Sigmoid colon (tissue), 4 donors: Measurements from ENCODE around the gene BLMH.

ENCODE experiments used
- CTCF ChIP-seq, 4 experiments: fragments of 450-650 bp in 3 of 4; fragments of 200-600 bp in 1 of 4; IDR thresholded peaks; one replicate each; pipeline ENCODE4 v1.5.1; 2016 to 2019; ENCODE audit warnings: antibody characterized with exemption in 4 of 4, mild to moderate bottlenecking in 3 of 4, moderate library complexity in 2 of 4
- EP300 ChIP-seq, 4 donors: sonication (generic); formaldehyde crosslinking; IDR thresholded peaks; one replicate each; pipeline ENCODE4 v1.6.1; 2017; ENCODE audit warnings: antibody characterized with exemption in 4 of 4
- POLR2A ChIP-seq, 2 donors: fragments of 450-650 bp; IDR thresholded peaks; one replicate each; pipeline ENCODE4 v1.6.1; 2016; ENCODE audit warnings: antibody characterized with exemption in 2 of 2, mild to moderate bottlenecking in 2 of 2, moderate library complexity in 2 of 2

GRCh38 chr17:30244853-30245385 lies 46.8 kb downstream of the BLMH start:
- no peak for TF ChIP-seq CTCF (IDR thresholded peaks at IDR 0.05)
- TF ChIP-seq EP300 (IDR thresholded peaks at IDR 0.05) = no peak
- TF ChIP-seq POLR2A (IDR thresholded peaks at IDR 0.05) = no peak
